SK-N-SH treated with all-trans-retinoic acid at 6 μM for 48 hours (cell line): ENCODE results near the gene COL17A1.

Source experiments
- ARNTL ChIP-seq: fragments of 450-650 bp; formaldehyde crosslinking; IDR thresholded peaks from 2 replicates; pipeline ENCODE4 v1.5.0; 2020; ENCODE audit warnings: low read depth, mild to moderate bottlenecking, moderate library complexity, borderline replicate concordance
- GLIS3 ChIP-seq: fragments of 250-450 bp; sonication (Bioruptor Pico); IDR thresholded peaks from 2 replicates; pipeline ENCODE4 v1.5.0; 2020; ENCODE audit warnings: mild to moderate bottlenecking, moderate library complexity
- OSR1 ChIP-seq: fragments of 250-450 bp; sonication (Bioruptor Pico); IDR thresholded peaks from 2 replicates; pipeline ENCODE4 v1.8.0; 2022; ENCODE audit warnings: moderate library complexity, mild to moderate bottlenecking, inconsistent platforms
- RARB ChIP-seq: fragments of 250-450 bp; sonication (Bioruptor Pico); IDR thresholded peaks from 2 replicates; pipeline ENCODE4 v1.8.0; 2021; ENCODE audit warnings: mild to moderate bottlenecking, moderate library complexity
- TOX ChIP-seq: fragments of 250-450 bp; sonication (Bioruptor Pico); IDR thresholded peaks from 2 replicates; pipeline ENCODE4 v1.8.0; 2021; ENCODE audit warnings: mild to moderate bottlenecking, moderate library complexity, borderline replicate concordance
- TF ChIP-seq, protein P1 (sequence below): fragments of 250-450 bp; sonication (Bioruptor Pico); IDR thresholded peaks from 2 replicates; pipeline ENCODE4 v1.8.0; 2020; ENCODE audit warnings: mild to moderate bottlenecking, moderate library complexity, borderline replicate concordance

DNA sequence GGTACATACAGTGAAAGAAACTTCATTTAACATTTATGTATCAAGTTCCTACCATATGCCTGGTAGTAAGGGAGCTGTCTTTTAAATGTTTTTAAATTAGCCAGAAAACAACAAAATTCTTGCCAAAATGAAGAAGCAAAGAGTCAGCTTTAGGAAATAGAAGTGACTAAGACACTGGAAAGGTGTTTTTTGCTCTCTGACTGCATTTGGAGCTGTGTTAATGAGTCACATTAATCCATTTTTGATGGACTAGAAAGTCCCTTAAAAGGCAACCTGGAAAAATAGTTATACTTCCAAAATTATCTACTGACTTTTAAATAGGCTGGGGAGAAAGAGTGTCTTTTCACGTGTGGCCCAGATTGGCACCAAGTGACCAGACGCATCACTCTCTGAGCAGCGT, 3.9 kb upstream of the COL17A1 start:
- TF ChIP-seq, protein P1, sequence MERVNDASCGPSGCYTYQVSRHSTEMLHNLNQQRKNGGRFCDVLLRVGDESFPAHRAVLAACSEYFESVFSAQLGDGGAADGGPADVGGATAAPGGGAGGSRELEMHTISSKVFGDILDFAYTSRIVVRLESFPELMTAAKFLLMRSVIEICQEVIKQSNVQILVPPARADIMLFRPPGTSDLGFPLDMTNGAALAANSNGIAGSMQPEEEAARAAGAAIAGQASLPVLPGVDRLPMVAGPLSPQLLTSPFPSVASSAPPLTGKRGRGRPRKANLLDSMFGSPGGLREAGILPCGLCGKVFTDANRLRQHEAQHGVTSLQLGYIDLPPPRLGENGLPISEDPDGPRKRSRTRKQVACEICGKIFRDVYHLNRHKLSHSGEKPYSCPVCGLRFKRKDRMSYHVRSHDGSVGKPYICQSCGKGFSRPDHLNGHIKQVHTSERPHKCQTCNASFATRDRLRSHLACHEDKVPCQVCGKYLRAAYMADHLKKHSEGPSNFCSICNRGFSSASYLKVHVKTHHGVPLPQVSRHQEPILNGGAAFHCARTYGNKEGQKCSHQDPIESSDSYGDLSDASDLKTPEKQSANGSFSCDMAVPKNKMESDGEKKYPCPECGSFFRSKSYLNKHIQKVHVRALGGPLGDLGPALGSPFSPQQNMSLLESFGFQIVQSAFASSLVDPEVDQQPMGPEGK (CRISPR knock-in tag) = no peak
- TF ChIP-seq GLIS3 (CRISPR knock-in tag) (no peak), RARB (CRISPR knock-in tag) (no peak), ARNTL (no peak), OSR1 (CRISPR knock-in tag) (no peak), TOX (no peak)
